K562 (cell line): ENCODE data around the gene PTPN1. TPM values are rescaled to one million over a fixed set of nuclear protein-coding genes. Genes with fewer than 3 reads are reported as not detected.

ENCODE experiments used
- ATAC-seq: fragments of 200-7000 bp; cut with Tn5 transposase; 3 replicates; pipeline ENCODE4 v1.9.1; 2020; ENCODE audit warnings: moderate library complexity
- BruUV-seq: library from RNA; stranded (reverse); fragments of 400-500 nt; replicated peaks from 2 replicates; lab custom pipeline; 2021; lab: Mats Ljungman, UMichigan
- CTCF ChIA-PET: fragments of 300-600 bp; formaldehyde crosslinking; extraction: SDS; loops from one replicate; lab custom pipeline; 2021; ENCODE audit warnings: low intra/inter-chr PET ratio; lab: Yijun Ruan, JAX
- POLR2A ChIA-PET: fragments of 300-600, 350-650 bp; sonication (Branson Sonifier 250); formaldehyde crosslinking; extraction: SDS; loops from one replicate; lab custom pipeline; 2021; ENCODE audit warnings: antibody characterized with exemption, inconsistent platforms; lab: Yijun Ruan, JAX
- DNase-seq, 4 experiments: peaks; one replicate each; pipeline versions ENCODE4 v3.0.0 to v3.0.0-alpha.2; 2011 to 2018; ENCODE audit warnings: low spot score in 3 of 4, mixed read lengths in 3 of 4; ENCODE audit errors: extremely low read depth in 1 of 4
- FAIRE-seq: peaks from 2 replicates; lab custom pipeline; 2011; peaks lifted over from hg19 to GRCh38; lab: Jason Lieb, UNC
- H2AFZ ChIP-seq: 2 replicates; pipeline ENCODE4 v1.6.0; 2011; ENCODE audit warnings: low read depth, low read length, control low read depth, inconsistent platforms
- H3K27ac ChIP-seq: fragments of 200-600 bp; 3 replicates; pipeline ENCODE4 v1.8.0; 2011; ENCODE audit warnings: low read depth, mild to moderate bottlenecking, control low read depth, inconsistent platforms, low read length, moderate library complexity, mixed read lengths; ENCODE audit errors: extremely low read depth
- H3K27me3 ChIP-seq, 2 experiments: fragments of 300-600 bp in 1 of 2; 2 replicates in 1 of 2; 3 replicates in 1 of 2; pipeline versions ENCODE4 v1.6.0 to v1.8.0; 2011; ENCODE audit warnings: inconsistent platforms in 2 of 2, low read length in 2 of 2, mild to moderate bottlenecking in 1 of 2, mixed read lengths in 1 of 2, moderate library complexity in 1 of 2; ENCODE audit not compliant: control insufficient read depth in 2 of 2, insufficient read depth in 2 of 2
- H3K36me3 ChIP-seq: fragments of 300-600 bp; 3 replicates; pipeline ENCODE4 v1.8.0; 2011; ENCODE audit warnings: mild to moderate bottlenecking, low read length, inconsistent platforms; ENCODE audit not compliant: control insufficient read depth, insufficient read depth
- H3K4me1 ChIP-seq, 2 experiments: fragments of 200-600 bp in 1 of 2; replicated peaks in 1 of 2; 2 replicates in 1 of 2; 3 replicates in 1 of 2; pipeline versions ENCODE4 v1.5.1 to v1.8.0; 2011; ENCODE audit warnings: inconsistent platforms in 2 of 2, low read length in 2 of 2, mild to moderate bottlenecking in 1 of 2, mixed read lengths in 1 of 2, moderate library complexity in 1 of 2; ENCODE audit not compliant: control insufficient read depth in 2 of 2, insufficient read depth in 2 of 2
- H3K4me2 ChIP-seq: 2 replicates; pipeline ENCODE4 v1.6.1; 2011; ENCODE audit warnings: low read length, control low read depth, inconsistent platforms, mixed read lengths; ENCODE audit not compliant: insufficient read depth
- H3K4me3 ChIP-seq: fragments of 200-600 bp; sonication (generic), shearing (Covaris generic); 2 replicates; pipeline ENCODE4 v1.5.1; 2016; ENCODE audit warnings: control low read depth, inconsistent platforms
- H3K79me2 ChIP-seq: fragments of 200-600 bp; 3 replicates; pipeline ENCODE4 v1.8.0; 2011; ENCODE audit warnings: low read length, inconsistent platforms; ENCODE audit not compliant: control insufficient read depth, insufficient read depth
- H3K9ac ChIP-seq, 2 experiments: 2 replicates each; pipeline versions ENCODE4 v1.6.0 to v1.6.1; 2011; ENCODE audit warnings: low read depth in 2 of 2, low read length in 2 of 2, control low read depth in 1 of 2, inconsistent platforms in 1 of 2, mild to moderate bottlenecking in 1 of 2, mixed read lengths in 1 of 2; ENCODE audit not compliant: insufficient read depth in 1 of 2
- H3K9me1 ChIP-seq: one replicate; pipeline ENCODE4 v1.6.0; 2011; ENCODE audit warnings: inconsistent platforms, mild to moderate bottlenecking, low read length, moderate library complexity; ENCODE audit not compliant: control insufficient read depth, insufficient read depth
- H3K9me3 ChIP-seq: replicated peaks from 2 replicates; pipeline ENCODE4 v1.5.1; 2011; ENCODE audit warnings: low read depth, low read length, inconsistent platforms; ENCODE audit not compliant: control insufficient read depth, insufficient read depth
- H4K20me1 ChIP-seq: replicated peaks from 2 replicates; pipeline ENCODE4 v1.6.1; 2011; ENCODE audit warnings: low read length, inconsistent platforms, mixed read lengths; ENCODE audit not compliant: control insufficient read depth, insufficient read depth
- ARNT ChIP-seq, 2 experiments: fragments of 450-650 bp; IDR thresholded peaks; 2 replicates each; pipeline ENCODE4 v1.6.1; 2016; ENCODE audit warnings: mild to moderate bottlenecking in 1 of 2
- BACH1 ChIP-seq: fragments of 200-800 bp; sonication (Bioruptor generic); IDR thresholded peaks from 2 replicates; pipeline ENCODE4 v1.6.1; 2016; ENCODE audit warnings: missing genetic modification characterization, missing compliant biosample characterization
- BMI1 ChIP-seq: fragments of 150-350 bp; IDR thresholded peaks from 2 replicates; pipeline ENCODE4 v1.6.1; 2014; ENCODE audit warnings: low read length
- CHD4 ChIP-seq: fragments of 200-600 bp; sonication (generic); IDR thresholded peaks from 3 replicates; pipeline ENCODE4 v1.6.1; 2012; ENCODE audit warnings: low read depth, mild to moderate bottlenecking, mixed read lengths, low read length, inconsistent platforms; ENCODE audit not compliant: insufficient read depth, insufficient replicate concordance, poor library complexity, severe bottlenecking
- CSDE1 ChIP-seq, 2 experiments: fragments of 450-650 bp; IDR thresholded peaks; 2 replicates each; pipeline ENCODE4 v1.6.1; 2016; ENCODE audit warnings: mild to moderate bottlenecking in 1 of 2
- ETV5 ChIP-seq: sonication (generic); formaldehyde crosslinking; IDR thresholded peaks from 2 replicates; pipeline ENCODE4 v1.4.0; 2020; ENCODE audit warnings: low read depth, mild to moderate bottlenecking, missing genetic modification reagents
- KDM2B ChIP-seq: fragments of 250-450 bp; sonication (Bioruptor Pico); IDR thresholded peaks from 2 replicates; pipeline ENCODE4 v1.8.0; 2021; ENCODE audit warnings: mild to moderate bottlenecking, moderate library complexity
- OTX1 ChIP-seq: fragments of 450-650 bp; formaldehyde crosslinking; IDR thresholded peaks from 2 replicates; pipeline ENCODE4 v1.4.0; 2022; ENCODE audit warnings: mild to moderate bottlenecking
- POLR3G ChIP-seq: IDR thresholded peaks from 2 replicates; pipeline ENCODE4 v1.6.1; 2011; ENCODE audit not compliant: insufficient read length, insufficient replicate concordance; ENCODE audit errors: extremely low read depth
- RBM34 ChIP-seq: fragments of 200-400 bp; formaldehyde crosslinking; IDR thresholded peaks from 2 replicates; pipeline ENCODE4 v1.6.1; 2018; ENCODE audit warnings: low read length, borderline replicate concordance; ENCODE audit not compliant: insufficient read depth
- STAT5A ChIP-seq: IDR thresholded peaks from 2 replicates; pipeline ENCODE4 v1.6.1; 2012; ENCODE audit warnings: low read length, inconsistent platforms, borderline replicate concordance
- TCFL5 ChIP-seq: fragments of 250-450 bp; sonication (Bioruptor Pico); conservative IDR thresholded peaks from 2 replicates; pipeline ENCODE4 v1.6.1; 2021; ENCODE audit warnings: mild to moderate bottlenecking, moderate library complexity, matching md5 sums
- TGIF2 ChIP-seq: sonication (generic); formaldehyde crosslinking; IDR thresholded peaks from 2 replicates; pipeline ENCODE4 v1.8.1; 2022; ENCODE audit warnings: mild to moderate bottlenecking, missing genetic modification reagents, moderate library complexity
- YBX1 ChIP-seq: fragments of 450-650 bp; IDR thresholded peaks from 2 replicates; pipeline ENCODE4 v1.7.1; 2016; ENCODE audit warnings: mild to moderate bottlenecking
- ZNF12 ChIP-seq: sonication (generic); formaldehyde crosslinking; IDR thresholded peaks from 2 replicates; pipeline ENCODE4 v1.4.0; 2020; ENCODE audit warnings: mild to moderate bottlenecking, missing genetic modification reagents
- WGBS: fragments of 100-300 bp; shearing (Covaris generic); methylation state at CpG from one replicate; pipeline ENCODE4 v1.1.6; 2016; ENCODE audit warnings: low coverage, mixed read lengths; ENCODE audit not compliant: insufficient coverage; ENCODE audit errors: missing lambda C conversion rate; 5-methylcytosine and 5-hydroxymethylcytosine counted together
- in situ Hi-C: fragments of 300-500 bp; cut with MboI; formaldehyde crosslinking; loops from 4 replicates; pipeline ENCODE4 v1.15.0; 2018; ENCODE audit warnings: inconsistent platforms, mixed read lengths
- intact Hi-C: fragments of 100-400 bp; cut with micrococcal nuclease; formaldehyde crosslinking; loops from 2 replicates; pipeline ENCODE4 v1.14.2; 2022
- polyA plus RNA-seq, 8 experiments: library from polyadenylated mRNA; depleted of rRNA in 4 of 8; stranded (reverse) in 5 of 8; unstranded in 3 of 8; fragments of >200 nt; fragmentation: Nextera tagmentation in 2 of 8; fragmentation: Illumina TruSeq in 1 of 8; extraction: Ambion mirVana in 2 of 8; extraction: Trizol in 1 of 8; gene quantifications; 2 replicates each; pipeline versions ENCODE4 v1.2.1 to v1.2.3, GENCODE V29; 2011 to 2014; ENCODE audit warnings: inconsistent platforms in 1 of 8, missing spikeins in 1 of 8
- total RNA-seq, 7 experiments: library from RNA; depleted of rRNA in 6 of 7; stranded (reverse); fragments of >200 nt in 6 of 7; fragmentation: Illumina TruSeq in 2 of 7; extraction: Trizol in 2 of 7; gene quantifications; 2 replicates each; pipeline versions ENCODE4 v1.2.1 to v1.2.3, GENCODE V29; 2011 to 2021; ENCODE audit warnings: low replicate concordance in 1 of 7
- TF ChIP-seq, protein P1 (sequence below): sonication (generic); formaldehyde crosslinking; IDR thresholded peaks from 2 replicates; pipeline ENCODE4 v1.8.1; 2022; ENCODE audit warnings: missing genetic modification reagents
- TF ChIP-seq, protein P2 (sequence below), 2 experiments: IDR thresholded peaks; 2 replicates each; pipeline ENCODE4 v1.6.1; 2012; ENCODE audit warnings: improper control_type of control experiment in 2 of 2, low read depth in 2 of 2, low read length in 2 of 2, borderline replicate concordance in 1 of 2
- TF ChIP-seq, protein P3 (sequence below): fragments of 250-450 bp; sonication (Bioruptor Pico); IDR thresholded peaks from 2 replicates; pipeline ENCODE4 v1.5.0; 2021; ENCODE audit warnings: mild to moderate bottlenecking, moderate library complexity

PTPN1 gene
- total and polyA plus RNA-seq, 9 of the 15 experiments (the other 6 are each of a cell fraction or from before 2014, with no cell fraction given), result 11.0 to 85.3 (median 54.0) TPM

DNA sequence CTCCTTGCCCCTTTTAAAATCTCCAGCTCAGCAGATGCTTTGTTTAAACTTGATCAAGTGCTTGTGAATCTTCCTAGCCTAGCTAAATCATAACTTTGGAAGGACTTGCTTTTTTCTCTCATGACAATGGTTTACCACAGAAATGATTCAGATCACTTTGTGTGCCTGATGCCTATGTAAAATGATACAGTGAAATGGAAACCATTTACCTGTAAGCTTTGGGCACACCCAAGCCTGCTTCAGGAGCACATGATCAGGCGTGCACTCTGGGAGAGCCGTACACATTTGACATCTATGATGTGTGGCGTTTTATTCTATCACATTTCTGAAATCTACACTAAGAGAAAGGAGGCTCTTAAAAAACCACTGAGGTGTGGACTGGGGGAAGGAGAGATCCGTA is 41.1 kb downstream of the PTPN1 start:
- H3K9me3 ChIP-seq, result no peaks in the 10 kb centered on the region
- ChIA-PET POLR2A (interaction anchor here (0.6 to 1.2 kb wide), 5 partner anchors 9 to 357 kb away, joined by 3 to 5 read pairs (median 4); no protein-coding TSS in a partner anchor), CTCF (no interaction called here)
- no peak overlapping the region for H3K4me2 ChIP-seq
- no peak overlapping the region for H3K4me3 ChIP-seq
- in situ Hi-C loops (no loop called here), intact Hi-C loops (no loop called here)
- H3K27ac ChIP-seq, result no peak overlapping the region
- H4K20me1 ChIP-seq, result no peaks in the 10 kb centered on the region
- H3K36me3 ChIP-seq, result peaks cover 47% of the 10 kb centered on the region; the same call in 1 of the 3 replicates
- H2AFZ ChIP-seq, result no peak overlapping the region
- DNase-seq (no peak), ATAC-seq (no peak), FAIRE-seq (no peak)
- 91% methylated on average over 4 of the region's 4 CpGs for WGBS
- no peaks in the 10 kb centered on the region; a peak in 3 of 5 replicates for H3K4me1 ChIP-seq
- no peak overlapping the region for H3K9ac ChIP-seq
- no TSS peak for BruUV-seq
- no peaks in the 10 kb centered on the region for H3K9me1 ChIP-seq
- no peaks in the 10 kb centered on the region for H3K27me3 ChIP-seq
- peaks cover 91% of the 10 kb centered on the region for H3K79me2 ChIP-seq
- TF ChIP-seq POLR3G, result no peak
- no peak for TF ChIP-seq CHD4
- no peak for TF ChIP-seq YBX1
- TF ChIP-seq BACH1 (tag), result no peak
- no peak for TF ChIP-seq ETV5 (CRISPR knock-in tag)
- TF ChIP-seq, protein P1, sequence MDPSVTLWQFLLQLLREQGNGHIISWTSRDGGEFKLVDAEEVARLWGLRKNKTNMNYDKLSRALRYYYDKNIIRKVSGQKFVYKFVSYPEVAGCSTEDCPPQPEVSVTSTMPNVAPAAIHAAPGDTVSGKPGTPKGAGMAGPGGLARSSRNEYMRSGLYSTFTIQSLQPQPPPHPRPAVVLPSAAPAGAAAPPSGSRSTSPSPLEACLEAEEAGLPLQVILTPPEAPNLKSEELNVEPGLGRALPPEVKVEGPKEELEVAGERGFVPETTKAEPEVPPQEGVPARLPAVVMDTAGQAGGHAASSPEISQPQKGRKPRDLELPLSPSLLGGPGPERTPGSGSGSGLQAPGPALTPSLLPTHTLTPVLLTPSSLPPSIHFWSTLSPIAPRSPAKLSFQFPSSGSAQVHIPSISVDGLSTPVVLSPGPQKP (CRISPR knock-in tag), result no peak
- no peak for TF ChIP-seq CSDE1 (IDR thresholded peaks at IDR 0.05)
- no peak for TF ChIP-seq TCFL5
- TF ChIP-seq BMI1, result no peak
- TF ChIP-seq RBM34, result no peak
- TF ChIP-seq TGIF2, result no peak
- no peak for TF ChIP-seq ZNF12 (CRISPR knock-in tag)
- TF ChIP-seq, protein P2, sequence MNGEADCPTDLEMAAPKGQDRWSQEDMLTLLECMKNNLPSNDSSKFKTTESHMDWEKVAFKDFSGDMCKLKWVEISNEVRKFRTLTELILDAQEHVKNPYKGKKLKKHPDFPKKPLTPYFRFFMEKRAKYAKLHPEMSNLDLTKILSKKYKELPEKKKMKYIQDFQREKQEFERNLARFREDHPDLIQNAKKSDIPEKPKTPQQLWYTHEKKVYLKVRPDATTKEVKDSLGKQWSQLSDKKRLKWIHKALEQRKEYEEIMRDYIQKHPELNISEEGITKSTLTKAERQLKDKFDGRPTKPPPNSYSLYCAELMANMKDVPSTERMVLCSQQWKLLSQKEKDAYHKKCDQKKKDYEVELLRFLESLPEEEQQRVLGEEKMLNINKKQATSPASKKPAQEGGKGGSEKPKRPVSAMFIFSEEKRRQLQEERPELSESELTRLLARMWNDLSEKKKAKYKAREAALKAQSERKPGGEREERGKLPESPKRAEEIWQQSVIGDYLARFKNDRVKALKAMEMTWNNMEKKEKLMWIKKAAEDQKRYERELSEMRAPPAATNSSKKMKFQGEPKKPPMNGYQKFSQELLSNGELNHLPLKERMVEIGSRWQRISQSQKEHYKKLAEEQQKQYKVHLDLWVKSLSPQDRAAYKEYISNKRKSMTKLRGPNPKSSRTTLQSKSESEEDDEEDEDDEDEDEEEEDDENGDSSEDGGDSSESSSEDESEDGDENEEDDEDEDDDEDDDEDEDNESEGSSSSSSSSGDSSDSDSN (IDR thresholded peaks at IDR 0.05; ENCODE audit: borderline replicate concordance in 1 of 2, low read depth in 2 of 2, low read length in 2 of 2), result no peak
- TF ChIP-seq STAT5A, result no peak
- TF ChIP-seq KDM2B (CRISPR knock-in tag), result no peak
- no peak for TF ChIP-seq ARNT (IDR thresholded peaks at IDR 0.05)
- TF ChIP-seq, protein P3, sequence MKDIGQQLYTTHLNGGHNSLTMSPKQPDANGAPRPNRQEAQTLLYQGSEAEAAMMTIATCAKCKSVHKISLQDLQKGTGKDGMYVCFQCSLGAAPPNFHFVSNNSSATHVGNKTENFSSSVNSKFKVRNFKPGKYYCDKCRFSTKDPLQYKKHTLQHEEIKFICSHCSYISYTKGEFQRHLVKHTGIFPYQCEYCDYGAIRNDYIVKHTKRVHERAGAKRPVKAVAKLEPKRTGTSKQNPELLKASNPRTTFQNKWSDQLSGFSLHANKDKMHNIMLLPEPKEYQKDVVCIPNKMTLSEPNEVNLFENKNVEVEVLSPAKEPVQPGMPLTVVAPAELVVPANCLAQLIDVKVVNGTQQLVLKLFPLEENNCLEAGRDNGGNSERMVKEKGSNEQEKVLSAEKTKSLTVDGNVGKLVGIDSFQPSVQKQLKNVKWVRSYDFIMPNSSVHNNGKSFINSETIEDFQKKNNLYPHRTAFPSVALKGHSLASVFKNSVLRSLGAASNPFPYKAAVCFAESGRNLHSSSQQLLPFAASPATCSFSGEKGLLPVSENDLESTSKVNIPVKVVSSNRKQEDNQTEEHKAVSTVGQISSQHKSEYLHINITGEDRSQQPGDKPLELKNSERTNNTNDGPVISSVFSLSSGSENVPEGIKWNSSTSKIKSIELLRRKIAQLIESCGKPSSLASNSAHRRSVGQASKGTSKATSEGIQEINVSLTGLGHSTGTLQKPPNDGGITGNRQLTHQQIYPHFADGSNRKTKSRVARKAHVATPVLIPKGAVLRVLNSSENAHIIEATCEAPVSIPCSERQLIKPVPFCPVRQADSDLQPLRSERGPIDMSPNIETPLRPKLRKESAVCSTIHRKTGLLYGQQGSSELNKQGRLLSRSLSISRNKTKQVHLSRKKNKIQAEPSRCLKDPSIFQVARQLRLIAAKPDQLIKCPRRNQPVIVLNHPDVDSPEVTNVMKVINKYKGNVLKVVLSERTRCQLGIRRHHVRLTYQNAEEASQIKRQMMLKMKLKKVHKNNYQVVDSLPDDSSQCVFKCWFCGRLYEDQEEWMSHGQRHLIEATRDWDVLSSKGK (CRISPR knock-in tag), result no peak
- no peak for TF ChIP-seq OTX1 (CRISPR knock-in tag)
